HL-60/S4 treated with phorbol 12-myristate 13-acetate at 8.2 ng/mL for 4 days and 3 days (cell line): Measurements from ENCODE around the gene RALGAPA2.

ENCODE experiments used
- in situ Hi-C: fragments of 300-500 bp; cut with MboI; formaldehyde crosslinking; loops from 2 replicates; pipeline ENCODE4 v1.15.0; 2022; ENCODE audit warnings: low sequenced_read_pairs

Gene RALGAPA2

DNA sequence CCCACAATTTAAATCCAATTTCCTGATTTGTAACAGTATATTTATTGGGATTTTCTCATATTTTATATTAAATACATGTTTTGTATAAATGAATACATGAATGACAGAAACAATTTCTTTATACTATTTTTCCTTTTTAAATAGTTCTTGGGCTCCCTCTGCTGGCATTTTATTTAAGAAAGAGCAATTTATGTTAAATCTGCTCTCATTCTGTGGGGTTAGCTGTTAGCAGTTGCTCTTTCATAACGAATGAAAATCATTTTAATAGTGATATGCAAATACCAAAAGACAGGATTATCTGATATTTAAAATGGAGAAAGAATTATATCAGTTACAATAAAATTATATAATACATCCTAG is 118.3 kb downstream of the RALGAPA2 start:
- in situ Hi-C loops, result no loop called here

GRCh38 chr20:20593447-20594170 is 118.8 kb downstream of the RALGAPA2 start:
- in situ Hi-C loops, result no loop called here

GRCh38 chr20:20585146-20585545 is 127.3 kb downstream of the RALGAPA2 start:
- in situ Hi-C loops, result no loop called here

DNA sequence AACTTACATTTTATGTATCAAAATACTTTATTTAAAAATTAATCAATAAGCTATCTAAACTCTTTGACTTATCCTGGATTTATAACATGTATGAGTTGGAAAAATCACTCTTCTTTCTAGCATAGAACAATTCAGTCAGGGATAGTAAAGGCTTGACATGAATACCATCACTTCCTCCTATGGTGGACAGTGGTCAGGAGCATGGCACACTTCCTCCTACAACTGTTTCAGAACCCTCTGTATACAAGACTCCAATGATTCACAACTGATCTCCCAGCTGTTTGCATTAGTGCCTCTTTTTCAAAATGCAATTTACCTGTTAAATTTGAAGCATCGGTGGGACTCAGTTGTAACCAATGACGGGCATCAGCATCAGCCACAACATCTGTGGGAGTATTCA is 129.7 kb downstream of the RALGAPA2 start:
- in situ Hi-C loops, result no loop called here

DNA sequence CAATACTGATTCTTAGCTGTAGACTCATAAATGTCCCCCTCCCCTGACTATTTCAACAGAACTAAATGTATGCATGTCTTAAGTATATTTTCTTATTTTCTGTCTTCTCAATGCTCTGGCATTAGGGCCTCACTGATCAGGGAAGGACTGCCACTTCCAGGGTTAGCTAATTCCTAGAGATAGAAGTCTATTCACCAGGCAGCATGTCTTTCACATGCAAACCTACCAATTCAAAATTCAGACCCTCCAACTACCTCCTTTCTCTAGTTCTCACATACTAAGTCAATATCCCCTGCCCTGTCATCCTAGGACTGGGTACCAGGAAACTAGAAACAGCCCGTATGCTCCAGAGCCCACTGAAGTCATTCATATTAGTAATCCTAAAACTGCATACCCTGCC is 132.3 kb downstream of the RALGAPA2 start:
- in situ Hi-C loops, result no loop called here

- in situ Hi-C loops, result no loop called here
Observed at GRCh38 chr20:20578838-20579237, 133.6 kb downstream of the RALGAPA2 start.

GRCh38 chr20:20573797-20574196 is 138.6 kb downstream of the RALGAPA2 start:
- in situ Hi-C loops, result loop anchor here (25.0 kb wide), 1 partner anchor 486 kb away; no protein-coding TSS in a partner anchor

- in situ Hi-C loops, result loop anchor here (25.0 kb wide), 1 partner anchor 484 kb away; no protein-coding TSS in a partner anchor
Observed at GRCh38 chr20:20571068-20571780, 141.2 kb downstream of the RALGAPA2 start.

- in situ Hi-C loops, result loop anchor here (25.0 kb wide), 1 partner anchor 481 kb away; no protein-coding TSS in a partner anchor
Observed at GRCh38 chr20:20568604-20569205, 143.7 kb downstream of the RALGAPA2 start.

- in situ Hi-C loops, result loop anchor here (25.0 kb wide), 1 partner anchor 480 kb away; no protein-coding TSS in a partner anchor
Observed at GRCh38 chr20:20567712-20568111, 144.7 kb downstream of the RALGAPA2 start.

GRCh38 chr20:20566516-20566915 is 145.9 kb downstream of the RALGAPA2 start:
- in situ Hi-C loops, result loop anchor here (25.0 kb wide), 1 partner anchor 479 kb away; no protein-coding TSS in a partner anchor

- in situ Hi-C loops, result loop anchor here (25.0 kb wide), 1 partner anchor 477 kb away; no protein-coding TSS in a partner anchor
Observed at GRCh38 chr20:20564279-20564678, 148.2 kb downstream of the RALGAPA2 start.

- in situ Hi-C loops, result loop anchor here (25.0 kb wide), 1 partner anchor 475 kb away; no protein-coding TSS in a partner anchor
Observed at GRCh38 chr20:20562507-20562906, 149.9 kb downstream of the RALGAPA2 start.

DNA sequence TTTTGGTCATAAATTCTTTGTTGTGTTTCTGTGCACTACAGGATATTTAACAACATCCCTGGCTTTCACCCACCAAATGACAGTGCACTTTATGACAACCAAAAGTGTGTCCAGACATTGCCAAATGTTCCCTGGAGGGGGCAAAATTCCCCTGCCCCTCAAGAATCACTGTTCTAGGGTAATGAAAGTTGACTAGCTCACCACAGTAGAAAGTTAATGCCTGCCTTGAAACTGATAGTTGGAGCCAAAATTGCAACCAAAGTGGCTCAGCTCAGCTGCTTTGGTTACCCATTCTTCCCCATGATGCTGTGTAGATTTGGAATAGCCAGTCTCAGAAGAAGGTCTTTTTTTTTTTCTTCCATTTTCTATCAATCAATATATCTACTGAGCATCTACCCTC is 150.6 kb downstream of the RALGAPA2 start:
- in situ Hi-C loops, result loop anchor here (25.0 kb wide), 1 partner anchor 475 kb away; no protein-coding TSS in a partner anchor

DNA sequence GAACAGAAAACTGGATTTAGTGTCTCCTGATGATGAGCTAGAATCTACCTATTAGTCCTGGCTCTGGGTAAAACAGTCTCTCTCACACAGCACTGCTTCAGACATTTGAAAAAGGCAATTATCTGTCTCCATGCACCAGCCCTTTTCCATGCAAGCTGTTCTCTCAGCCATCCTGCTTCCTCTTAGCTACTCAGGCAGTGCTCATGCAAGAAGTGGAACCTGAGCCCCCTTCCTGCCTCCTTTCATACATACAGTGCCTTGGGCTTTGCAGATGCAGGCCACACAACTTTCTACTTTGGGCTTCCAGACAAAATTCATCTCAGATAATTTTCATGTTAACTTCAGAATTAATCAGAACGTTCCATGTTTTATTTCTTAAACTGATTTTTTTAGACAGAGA is 151.3 kb downstream of the RALGAPA2 start:
- in situ Hi-C loops, result loop anchor here (25.0 kb wide), 1 partner anchor 474 kb away; no protein-coding TSS in a partner anchor

- in situ Hi-C loops, result loop anchor here (25.0 kb wide), 1 partner anchor 470 kb away; no protein-coding TSS in a partner anchor
Observed at GRCh38 chr20:20557406-20557805, 155.0 kb downstream of the RALGAPA2 start.

DNA sequence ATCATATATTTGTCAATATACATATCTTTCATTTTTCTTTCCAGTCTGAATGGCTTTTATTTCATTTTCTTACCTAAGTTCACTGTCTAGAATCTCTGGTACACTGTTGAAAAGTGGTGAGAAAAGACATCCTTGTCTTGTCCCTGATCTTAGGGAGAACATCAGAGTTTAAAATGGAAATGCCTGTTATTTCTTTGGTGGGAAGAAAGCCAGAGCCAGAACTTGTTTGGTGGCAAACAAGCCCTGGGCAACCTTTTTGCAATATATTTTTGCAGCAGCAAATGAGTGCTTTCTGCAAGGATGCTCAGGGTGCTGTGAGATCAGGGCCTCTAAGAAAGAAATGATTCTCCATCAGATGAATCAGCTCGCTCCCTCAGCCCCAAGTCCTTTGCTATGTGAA is 156.6 kb downstream of the RALGAPA2 start:
- in situ Hi-C loops, result loop anchor here (25.0 kb wide), 1 partner anchor 469 kb away; no protein-coding TSS in a partner anchor

GRCh38 chr20:20554951-20555350 is 157.5 kb downstream of the RALGAPA2 start:
- in situ Hi-C loops, result loop anchor here (25.0 kb wide), 1 partner anchor 468 kb away; no protein-coding TSS in a partner anchor

GRCh38 chr20:20553541-20553940 is 158.9 kb downstream of the RALGAPA2 start:
- in situ Hi-C loops, result loop anchor here (25.0 kb wide), 1 partner anchor 466 kb away; no protein-coding TSS in a partner anchor

DNA sequence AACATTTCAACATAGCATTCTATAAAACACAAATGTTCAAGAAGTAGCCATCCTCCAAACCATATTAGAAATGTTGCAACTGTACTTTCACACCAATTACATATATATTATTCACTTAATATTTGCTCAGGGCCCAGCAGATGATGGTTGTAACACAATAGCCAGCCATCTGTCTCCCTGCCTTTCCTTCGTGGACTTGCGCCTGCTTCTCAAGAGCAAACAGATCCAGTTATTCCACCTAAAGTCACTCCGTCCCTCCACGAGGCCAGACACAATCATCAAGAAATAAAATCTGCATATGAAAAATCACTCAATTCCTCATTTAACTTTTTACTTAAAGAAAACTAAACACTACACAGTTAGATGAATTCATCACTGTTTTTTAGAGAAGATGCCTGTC is 160.4 kb downstream of the RALGAPA2 start:
- in situ Hi-C loops, result loop anchor here (25.0 kb wide), 1 partner anchor 465 kb away; no protein-coding TSS in a partner anchor

DNA sequence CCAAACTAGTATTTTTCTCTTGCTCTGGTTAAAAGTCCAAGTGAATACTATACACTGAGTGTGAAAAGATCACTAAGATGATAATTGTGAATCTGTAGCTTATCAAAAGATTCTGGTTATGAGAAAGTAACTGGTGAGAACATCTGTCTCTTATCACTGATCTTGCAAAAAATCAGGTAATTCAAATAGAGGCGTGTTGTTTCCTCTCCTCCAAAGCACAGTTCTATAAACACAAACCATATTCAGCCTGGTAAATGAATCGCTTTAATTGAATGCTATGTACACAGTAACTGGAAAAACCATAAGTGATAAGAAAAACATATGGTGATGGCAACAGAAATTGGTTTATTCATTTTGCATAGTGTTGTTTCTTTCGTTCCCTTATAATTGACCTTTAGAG is 161.0 kb downstream of the RALGAPA2 start:
- in situ Hi-C loops, result loop anchor here (25.0 kb wide), 1 partner anchor 464 kb away; no protein-coding TSS in a partner anchor
